Stimulated activated naive CD4-positive, alpha-beta T cell (primary cell): ENCODE results near the gene A3GALT2.

Experiments
- DNase-seq, 6 experiments: peaks; one replicate each; lab custom pipeline; 2025; lab: John Stamatoyannopoulos, UW

The A3GALT2 gene

GRCh38 chr1:33272509-33272908, 48.4 kb downstream of the A3GALT2 start:
- DNase-seq: no peak

DNA sequence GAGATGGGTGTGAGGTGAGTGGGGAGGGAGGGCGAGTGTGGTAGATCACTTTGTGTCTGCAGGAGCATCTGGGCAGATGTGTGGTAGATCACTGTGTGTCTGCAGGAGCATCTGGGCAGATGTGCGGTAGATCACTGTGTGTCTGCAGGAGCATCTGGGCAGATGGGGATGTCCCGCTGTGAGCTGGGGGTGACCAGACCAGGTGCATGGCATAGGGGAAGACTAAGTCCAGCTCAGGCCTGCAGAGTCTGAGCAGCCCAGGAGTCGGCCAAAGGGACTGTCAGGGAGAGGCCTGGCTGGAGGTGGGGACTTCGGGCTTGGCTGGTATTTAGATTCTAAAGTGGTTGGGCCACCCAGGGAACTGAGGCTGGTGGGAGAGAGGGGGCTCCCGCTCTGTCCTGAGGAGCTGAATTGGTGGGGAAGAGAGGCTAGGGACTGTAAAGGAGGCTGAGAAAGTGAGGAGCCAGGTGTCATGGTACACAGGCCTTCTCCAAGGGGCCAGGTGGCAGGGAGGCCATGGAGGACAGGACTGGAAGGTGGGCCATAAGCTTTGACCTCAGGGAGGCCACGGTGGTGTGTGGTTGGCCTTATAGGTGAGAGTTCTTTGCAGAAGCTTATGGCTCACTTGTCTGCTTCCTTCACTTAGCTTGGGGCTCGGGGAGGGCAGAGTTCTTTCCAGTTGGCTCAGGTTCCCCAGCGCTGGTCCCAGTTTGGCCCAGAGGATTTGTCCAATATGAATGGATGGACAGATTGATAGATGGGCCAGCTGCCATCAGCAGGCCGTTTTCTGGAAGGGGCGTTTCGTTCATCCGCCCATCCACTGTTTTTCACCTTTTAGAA, 49.0 kb downstream of the A3GALT2 start:
- DNase-seq: no peak

GRCh38 chr1:33270808-33271465, 50.0 kb downstream of the A3GALT2 start:
- DNase-seq: no peak

DNA sequence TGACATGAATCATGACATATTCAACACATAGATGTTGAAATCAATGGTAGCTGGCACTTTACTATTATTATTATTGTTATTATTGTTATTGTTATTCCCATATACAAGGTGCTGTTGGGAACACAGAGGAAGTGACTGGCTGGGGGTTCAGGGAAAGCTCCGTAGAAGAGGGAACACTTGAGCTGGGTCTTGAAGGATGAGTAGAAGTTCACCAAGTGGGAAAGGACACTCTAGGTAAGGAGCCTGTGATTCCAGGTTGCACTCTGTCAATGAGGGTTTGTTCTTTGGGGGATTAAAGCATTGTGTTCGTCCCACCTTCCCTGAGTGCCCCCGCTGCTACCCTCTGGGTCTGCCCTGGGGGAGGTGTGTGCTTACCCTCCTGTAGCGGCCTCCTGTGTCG, 50.5 kb downstream of the A3GALT2 start:
- no peak for DNase-seq

DNA sequence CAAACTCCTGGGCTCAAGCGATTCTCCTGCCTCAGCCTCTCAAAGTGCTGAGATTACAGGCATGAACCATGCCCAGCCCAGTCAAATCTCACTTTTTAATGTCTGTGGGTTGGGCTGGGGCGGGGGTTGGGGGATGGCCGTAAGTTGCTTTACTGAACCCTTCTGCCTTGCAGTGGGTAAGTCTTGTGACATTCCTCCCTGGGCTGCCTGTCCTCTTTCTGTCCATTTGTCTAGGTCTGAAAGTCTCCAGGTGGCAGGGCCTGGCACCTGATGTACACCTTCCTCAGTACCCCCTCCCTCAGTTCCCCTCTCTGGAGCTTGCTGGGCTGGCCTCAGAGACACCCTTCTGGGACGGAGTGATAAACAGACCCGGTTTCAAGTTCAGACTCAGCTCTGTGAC, 51.3 kb downstream of the A3GALT2 start:
- no peak for DNase-seq

- DNase-seq: no peak
Observed at GRCh38 chr1:33268927-33269610, 51.8 kb downstream of the A3GALT2 start.

GRCh38 chr1:33268457-33268856, 52.4 kb downstream of the A3GALT2 start:
- no peak for DNase-seq

DNA sequence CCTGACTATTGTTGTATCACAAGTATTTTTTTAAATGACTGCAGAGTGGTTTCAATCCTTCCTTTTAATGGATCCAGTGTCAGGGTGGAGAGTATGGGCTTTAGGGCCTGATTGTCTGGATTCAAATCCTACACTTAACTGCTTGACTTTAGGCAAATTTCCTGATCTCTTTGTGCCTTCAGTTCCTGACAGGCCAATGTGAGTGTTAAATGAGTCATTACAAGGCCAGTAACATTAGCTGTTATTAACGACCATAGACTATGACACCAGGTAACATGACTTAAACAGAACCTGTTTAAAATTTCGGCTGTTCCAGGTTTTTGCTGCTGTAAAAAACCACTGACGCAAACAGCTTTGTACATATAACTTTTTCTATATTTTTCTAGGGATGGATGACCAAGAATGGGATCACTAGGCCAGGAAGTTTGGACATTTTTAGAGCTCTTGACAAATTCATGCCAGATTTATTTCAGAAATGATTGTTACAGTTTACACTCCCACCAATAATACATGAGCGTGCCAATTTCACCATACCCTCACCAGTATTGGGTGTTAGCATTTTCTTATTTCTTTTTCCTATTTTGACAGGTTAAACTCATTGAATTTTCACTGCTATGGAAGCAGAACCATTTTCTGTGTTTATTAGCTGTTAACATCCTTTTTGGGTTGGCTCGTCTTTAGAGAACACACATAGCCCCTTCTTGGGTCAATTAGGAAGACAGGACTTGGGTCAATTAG, 53.3 kb downstream of the A3GALT2 start:
- no peak for DNase-seq

- no peak for DNase-seq
Observed at GRCh38 chr1:33266766-33267165, 54.1 kb downstream of the A3GALT2 start.

DNA sequence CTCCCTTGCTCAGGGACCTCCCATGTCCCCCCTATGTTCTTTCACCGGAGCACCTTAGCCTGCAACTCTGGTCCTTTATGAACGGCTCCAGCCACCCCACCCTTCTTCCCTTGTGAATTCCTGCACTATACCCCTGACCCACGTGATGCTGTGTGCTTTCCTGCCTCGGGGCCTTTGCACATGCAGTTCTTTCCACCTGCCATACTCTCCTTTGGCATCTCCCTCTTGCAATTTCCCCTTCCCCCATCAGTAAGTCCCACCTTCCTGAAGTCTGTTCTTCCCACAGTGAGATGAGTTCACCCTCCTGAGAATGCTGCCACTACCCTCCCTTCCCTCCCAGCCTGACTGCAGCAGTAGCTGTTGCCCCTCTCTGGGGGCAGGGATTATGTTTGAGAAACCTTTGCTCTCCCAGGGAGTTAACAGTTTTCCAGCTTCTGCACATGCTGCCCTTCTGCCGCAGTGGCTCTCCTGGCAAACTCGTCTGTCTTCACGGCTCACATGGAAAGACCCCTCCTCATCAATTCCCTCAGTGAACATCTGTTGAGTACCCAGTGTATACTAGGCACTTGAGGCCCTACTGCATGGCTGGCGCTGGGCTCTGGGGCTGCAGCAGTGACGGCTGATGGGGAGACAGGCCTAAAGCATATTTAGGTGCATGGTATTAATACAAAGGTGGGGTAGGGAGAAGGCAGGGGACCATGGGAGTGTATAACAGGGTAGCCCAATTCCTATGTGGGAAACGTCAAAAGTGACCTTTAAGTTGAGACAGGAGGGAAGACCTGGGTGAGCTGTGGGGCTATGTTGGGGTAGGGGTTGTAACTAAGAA, 54.9 kb downstream of the A3GALT2 start:
- no peak for DNase-seq

GRCh38 chr1:33263890-33264504, 56.9 kb downstream of the A3GALT2 start:
- no peak for DNase-seq

DNA sequence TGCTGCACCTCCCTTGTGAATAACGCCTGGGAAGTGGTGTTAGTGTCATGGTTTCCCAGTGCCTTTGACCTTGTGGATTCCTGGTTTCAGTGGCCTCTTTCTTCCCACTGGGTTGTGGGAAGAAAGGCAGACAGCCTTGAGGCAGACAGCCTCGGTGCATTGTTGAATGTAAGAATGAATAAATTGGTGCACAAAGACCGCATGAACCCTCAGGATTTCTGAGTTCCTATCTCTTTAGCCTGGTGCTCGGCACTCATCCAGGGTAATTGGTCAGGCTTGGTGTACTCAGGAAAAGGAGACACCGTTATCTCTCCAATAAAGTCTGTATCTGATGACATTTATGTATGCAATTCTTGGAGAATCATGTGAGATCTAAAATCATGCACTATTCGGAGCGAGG, 59.6 kb downstream of the A3GALT2 start:
- DNase-seq: no peak

DNA sequence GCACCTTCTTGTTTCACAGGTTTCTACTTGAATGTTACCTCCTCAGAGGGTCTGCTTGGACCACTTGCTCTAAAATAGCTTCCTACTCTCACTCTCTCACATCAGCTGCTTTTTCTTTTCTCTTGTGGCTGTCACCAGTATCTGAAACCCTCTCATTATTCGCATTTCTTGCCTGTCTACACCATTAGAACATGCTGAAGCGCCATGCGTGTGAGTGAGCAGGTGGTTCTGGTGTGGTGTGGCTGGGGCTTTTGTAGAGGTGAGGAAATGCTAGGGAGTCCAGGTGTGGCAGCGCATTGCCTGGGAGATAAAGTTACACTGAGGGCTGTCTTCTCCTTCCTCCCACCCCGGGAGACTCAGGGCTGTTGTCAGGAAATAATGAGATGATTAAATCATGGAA, 60.5 kb downstream of the A3GALT2 start:
- no peak for DNase-seq

- no peak for DNase-seq
Observed at GRCh38 chr1:33259879-33260278, 61.0 kb downstream of the A3GALT2 start.

DNA sequence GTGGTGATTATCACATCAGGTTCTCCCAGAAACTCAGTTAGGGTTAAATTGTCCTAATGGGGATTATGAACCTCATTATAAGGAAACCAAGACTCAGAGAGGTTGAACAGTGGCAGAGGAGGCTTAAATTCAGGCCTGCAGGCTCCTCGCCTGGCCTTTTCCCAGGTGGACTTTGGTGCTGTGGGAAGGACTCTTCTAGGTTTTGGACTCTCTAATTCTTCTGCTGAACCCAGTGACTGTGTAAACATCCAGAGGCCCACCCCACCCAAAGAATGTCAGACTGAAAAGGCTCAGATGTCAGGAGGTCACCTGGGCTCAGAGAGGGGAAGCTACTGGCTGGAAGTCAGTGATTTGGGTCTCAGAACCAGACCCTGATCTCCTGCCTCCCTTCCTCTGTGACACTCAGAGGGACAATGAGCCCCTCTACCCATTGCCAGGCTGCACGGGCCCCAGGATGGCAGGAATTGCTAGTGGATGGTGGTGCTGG, 62.1 kb downstream of the A3GALT2 start:
- no peak for DNase-seq

DNA sequence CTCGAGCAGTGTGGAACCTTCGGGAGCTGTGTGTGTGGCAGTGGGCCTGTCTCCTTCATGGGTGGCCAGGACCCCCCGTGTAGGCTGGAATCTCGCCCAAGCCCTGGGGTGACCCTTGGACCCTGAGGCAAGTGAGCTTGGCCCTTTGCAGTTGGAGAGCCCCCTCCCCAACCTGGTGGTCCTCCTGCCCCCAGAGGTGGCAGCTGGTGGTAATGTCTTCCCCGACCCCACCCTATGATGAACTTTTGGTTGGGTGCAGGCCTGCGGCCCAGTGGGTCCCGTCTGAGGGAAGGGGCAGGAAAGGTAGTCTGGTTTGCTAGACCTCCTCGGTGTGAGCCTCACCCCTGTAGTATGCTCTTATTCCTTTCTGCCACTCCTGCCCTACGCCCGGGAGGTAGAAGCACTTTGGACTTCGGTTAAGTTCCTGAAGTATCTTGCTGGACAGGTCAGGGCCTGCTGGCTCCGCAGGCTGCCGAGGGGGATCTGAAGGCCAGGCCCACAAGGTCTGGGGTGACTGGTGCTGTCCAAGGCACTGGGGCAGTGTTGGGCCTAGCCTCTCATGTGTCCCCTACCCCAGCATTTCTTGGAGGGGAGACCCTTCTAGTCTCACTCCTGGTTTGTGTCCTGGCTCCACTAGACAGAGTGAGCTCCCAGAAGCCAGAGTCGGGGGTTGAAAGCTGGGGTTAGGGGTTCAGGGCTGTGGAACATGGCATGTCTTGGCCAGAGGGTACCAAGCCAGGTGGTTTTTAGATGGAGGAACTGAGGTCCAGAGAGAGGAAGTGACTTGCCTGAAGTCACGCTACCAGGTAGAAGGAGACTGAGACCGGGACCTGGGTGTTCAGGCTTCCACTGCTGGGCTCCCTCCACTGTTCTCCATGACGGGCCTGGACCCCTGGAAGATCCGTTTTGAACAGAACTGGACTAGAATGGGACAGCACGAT, 62.9 kb downstream of the A3GALT2 start:
- no peak for DNase-seq

- no peak for DNase-seq
Observed at GRCh38 chr1:33257207-33257771, 63.6 kb downstream of the A3GALT2 start.
